ENCODE data around the gene RIPPLY3. TPM values are rescaled to one million over a fixed set of nuclear protein-coding genes. Genes with fewer than 3 reads are reported as not detected.

Gene RIPPLY3
- total RNA-seq, 1 experiment from 2014 or later = not detected

DNA sequence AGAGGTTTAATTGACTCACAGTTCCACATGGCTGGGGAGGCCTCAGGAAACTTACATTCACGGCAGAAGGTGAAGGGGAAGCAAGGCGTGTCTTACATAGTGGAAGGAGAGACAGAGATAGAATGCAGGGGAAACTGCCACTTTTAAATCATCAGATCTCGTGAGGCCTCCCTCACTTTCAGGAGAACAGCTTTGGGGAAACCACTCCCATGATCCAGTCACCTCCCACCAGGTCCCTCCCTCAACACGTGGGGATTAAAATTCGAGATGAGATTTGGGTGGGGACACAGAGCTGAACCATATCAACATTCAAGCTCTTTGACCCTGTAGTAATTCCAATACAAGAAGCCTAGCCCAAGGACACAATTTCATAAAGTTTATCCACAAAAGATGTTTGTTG is 52.7 kb downstream of the RIPPLY3 start:
- DNase-seq (ENCODE audit: low read depth, low spot score) (no peak), ATAC-seq (no peak)
- Histone ChIP-seq H3K36me3 (ENCODE audit: control insufficient read depth in 1 of 2, insufficient read depth in 2 of 2, low read length in 2 of 2) (no peaks in the 10 kb centered on the region), H4K20me1 (ENCODE audit: insufficient read depth) (no peaks in the 10 kb centered on the region), H3K9ac (ENCODE audit: low read length) (no peak overlapping the region), H3K9me3 (ENCODE audit: control insufficient read depth in 1 of 2, insufficient read depth in 1 of 2, low read depth in 1 of 2, low read length in 2 of 2) (peaks cover 0 to 4% of the 10 kb centered on the region in 2 experiments; a peak in 2 of 4 replicates), H3K79me2 (ENCODE audit: insufficient read depth, low read length) (no peaks in the 10 kb centered on the region), H2AFZ (ENCODE audit: low read depth, low read length, poor library complexity, severe bottlenecking) (no peak overlapping the region), H3K4me2 (ENCODE audit: low read length) (no peak overlapping the region), H3K27ac (ENCODE audit: low read depth, low read length) (no peak overlapping the region), H3K27me3 (ENCODE audit: insufficient read depth, low read length) (no peaks in the 10 kb centered on the region), H3K4me1 (ENCODE audit: control insufficient read depth in 1 of 2, insufficient read depth in 2 of 2, low read length in 2 of 2) (peaks cover 12 to 15% of the 10 kb centered on the region in 2 experiments), H3K4me3 (replicated peaks in 1 of 2; ENCODE audit: low read depth in 1 of 2, low read length in 2 of 2) (no peak overlapping the region), H3K9me2 (ENCODE audit: insufficient read depth) (no peaks in the 10 kb centered on the region)
- ChIA-PET RAD21 (ENCODE audit: low non-redundant PET in 1 of 2, low total read pairs in 2 of 2, uncharacterized antibody in 2 of 2, unreplicated experiment in 2 of 2) (no interaction called here), POLR2A (no interaction called here), CTCF (no interaction called here)
- intact Hi-C loops (cut with micrococcal nuclease) = no loop called here
- no TSS peak for BruUV-seq (replicated peaks)
- TF ChIP-seq ZFX (IDR thresholded peaks at IDR 0.05) = no peak
- TF ChIP-seq SP1 (IDR thresholded peaks at IDR 0.05; ENCODE audit: low read depth) = no peak
- TF ChIP-seq, protein P1, sequence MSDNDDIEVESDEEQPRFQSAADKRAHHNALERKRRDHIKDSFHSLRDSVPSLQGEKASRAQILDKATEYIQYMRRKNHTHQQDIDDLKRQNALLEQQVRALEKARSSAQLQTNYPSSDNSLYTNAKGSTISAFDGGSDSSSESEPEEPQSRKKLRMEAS (IDR thresholded peaks at IDR 0.05) = no peak
- TF ChIP-seq TCF7L2 (IDR thresholded peaks at IDR 0.05; ENCODE audit: borderline replicate concordance, extremely low read depth, insufficient read depth, insufficient read length) = no peak
- no peak for TF ChIP-seq EGR1 (IDR thresholded peaks at IDR 0.05; ENCODE audit: low read depth)
- TF ChIP-seq, protein P2, sequence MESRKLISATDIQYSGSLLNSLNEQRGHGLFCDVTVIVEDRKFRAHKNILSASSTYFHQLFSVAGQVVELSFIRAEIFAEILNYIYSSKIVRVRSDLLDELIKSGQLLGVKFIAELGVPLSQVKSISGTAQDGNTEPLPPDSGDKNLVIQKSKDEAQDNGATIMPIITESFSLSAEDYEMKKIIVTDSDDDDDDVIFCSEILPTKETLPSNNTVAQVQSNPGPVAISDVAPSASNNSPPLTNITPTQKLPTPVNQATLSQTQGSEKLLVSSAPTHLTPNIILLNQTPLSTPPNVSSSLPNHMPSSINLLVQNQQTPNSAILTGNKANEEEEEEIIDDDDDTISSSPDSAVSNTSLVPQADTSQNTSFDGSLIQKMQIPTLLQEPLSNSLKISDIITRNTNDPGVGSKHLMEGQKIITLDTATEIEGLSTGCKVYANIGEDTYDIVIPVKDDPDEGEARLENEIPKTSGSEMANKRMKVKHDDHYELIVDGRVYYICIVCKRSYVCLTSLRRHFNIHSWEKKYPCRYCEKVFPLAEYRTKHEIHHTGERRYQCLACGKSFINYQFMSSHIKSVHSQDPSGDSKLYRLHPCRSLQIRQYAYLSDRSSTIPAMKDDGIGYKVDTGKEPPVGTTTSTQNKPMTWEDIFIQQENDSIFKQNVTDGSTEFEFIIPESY (IDR thresholded peaks at IDR 0.05; ENCODE audit: extremely low read depth, insufficient replicate concordance, low read length) = no peak
- TF ChIP-seq, protein P3, sequence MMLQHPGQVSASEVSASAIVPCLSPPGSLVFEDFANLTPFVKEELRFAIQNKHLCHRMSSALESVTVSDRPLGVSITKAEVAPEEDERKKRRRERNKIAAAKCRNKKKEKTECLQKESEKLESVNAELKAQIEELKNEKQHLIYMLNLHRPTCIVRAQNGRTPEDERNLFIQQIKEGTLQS (IDR thresholded peaks at IDR 0.05) = no peak
- TF ChIP-seq, protein P4, sequence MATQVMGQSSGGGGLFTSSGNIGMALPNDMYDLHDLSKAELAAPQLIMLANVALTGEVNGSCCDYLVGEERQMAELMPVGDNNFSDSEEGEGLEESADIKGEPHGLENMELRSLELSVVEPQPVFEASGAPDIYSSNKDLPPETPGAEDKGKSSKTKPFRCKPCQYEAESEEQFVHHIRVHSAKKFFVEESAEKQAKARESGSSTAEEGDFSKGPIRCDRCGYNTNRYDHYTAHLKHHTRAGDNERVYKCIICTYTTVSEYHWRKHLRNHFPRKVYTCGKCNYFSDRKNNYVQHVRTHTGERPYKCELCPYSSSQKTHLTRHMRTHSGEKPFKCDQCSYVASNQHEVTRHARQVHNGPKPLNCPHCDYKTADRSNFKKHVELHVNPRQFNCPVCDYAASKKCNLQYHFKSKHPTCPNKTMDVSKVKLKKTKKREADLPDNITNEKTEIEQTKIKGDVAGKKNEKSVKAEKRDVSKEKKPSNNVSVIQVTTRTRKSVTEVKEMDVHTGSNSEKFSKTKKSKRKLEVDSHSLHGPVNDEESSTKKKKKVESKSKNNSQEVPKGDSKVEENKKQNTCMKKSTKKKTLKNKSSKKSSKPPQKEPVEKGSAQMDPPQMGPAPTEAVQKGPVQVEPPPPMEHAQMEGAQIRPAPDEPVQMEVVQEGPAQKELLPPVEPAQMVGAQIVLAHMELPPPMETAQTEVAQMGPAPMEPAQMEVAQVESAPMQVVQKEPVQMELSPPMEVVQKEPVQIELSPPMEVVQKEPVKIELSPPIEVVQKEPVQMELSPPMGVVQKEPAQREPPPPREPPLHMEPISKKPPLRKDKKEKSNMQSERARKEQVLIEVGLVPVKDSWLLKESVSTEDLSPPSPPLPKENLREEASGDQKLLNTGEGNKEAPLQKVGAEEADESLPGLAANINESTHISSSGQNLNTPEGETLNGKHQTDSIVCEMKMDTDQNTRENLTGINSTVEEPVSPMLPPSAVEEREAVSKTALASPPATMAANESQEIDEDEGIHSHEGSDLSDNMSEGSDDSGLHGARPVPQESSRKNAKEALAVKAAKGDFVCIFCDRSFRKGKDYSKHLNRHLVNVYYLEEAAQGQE (IDR thresholded peaks at IDR 0.05; ENCODE audit: low read depth) = no peak

Data from HCT116 (cell line).